OCI-LY7 (cell line): ENCODE data around the gene BLM.

ENCODE experiments used
- EZH2phosphoT487 ChIP-seq: fragments of 200-600 bp; sonication (generic); IDR thresholded peaks from 2 replicates; pipeline ENCODE4 v1.6.1; 2018; ENCODE audit warnings: low read depth, borderline replicate concordance, mild to moderate bottlenecking, mixed run types, antibody characterized with exemption, low read length, moderate library complexity, mixed read lengths
- TF ChIP-seq, protein P1 (sequence below): fragments of 200-600 bp; sonication (generic); conservative IDR thresholded peaks from 2 replicates; pipeline ENCODE4 v1.5.1; 2014; ENCODE audit warnings: mild to moderate bottlenecking, antibody characterized with exemption, low read length, moderate library complexity, mixed read lengths

DNA sequence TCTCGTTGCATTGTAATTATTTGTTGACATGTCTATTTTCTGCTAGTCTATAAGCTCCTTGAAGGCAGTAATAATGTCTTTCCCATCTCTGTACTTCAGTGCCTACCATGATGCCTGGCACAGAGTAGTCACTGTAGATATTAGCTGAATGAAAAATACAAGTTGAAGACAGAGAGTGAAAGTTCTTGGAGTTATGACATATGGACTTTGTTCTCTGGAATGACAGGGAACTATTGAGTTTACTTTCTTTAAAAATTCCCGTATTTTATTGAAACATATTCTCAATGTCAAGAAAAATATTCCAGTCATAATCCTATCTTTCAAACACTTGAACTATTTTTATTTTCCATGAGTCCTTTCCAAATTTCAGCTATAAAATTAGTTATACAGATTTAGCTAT, 3.0 kb downstream of the BLM start:
- no peak for TF ChIP-seq EZH2phosphoT487
- TF ChIP-seq, protein P1, sequence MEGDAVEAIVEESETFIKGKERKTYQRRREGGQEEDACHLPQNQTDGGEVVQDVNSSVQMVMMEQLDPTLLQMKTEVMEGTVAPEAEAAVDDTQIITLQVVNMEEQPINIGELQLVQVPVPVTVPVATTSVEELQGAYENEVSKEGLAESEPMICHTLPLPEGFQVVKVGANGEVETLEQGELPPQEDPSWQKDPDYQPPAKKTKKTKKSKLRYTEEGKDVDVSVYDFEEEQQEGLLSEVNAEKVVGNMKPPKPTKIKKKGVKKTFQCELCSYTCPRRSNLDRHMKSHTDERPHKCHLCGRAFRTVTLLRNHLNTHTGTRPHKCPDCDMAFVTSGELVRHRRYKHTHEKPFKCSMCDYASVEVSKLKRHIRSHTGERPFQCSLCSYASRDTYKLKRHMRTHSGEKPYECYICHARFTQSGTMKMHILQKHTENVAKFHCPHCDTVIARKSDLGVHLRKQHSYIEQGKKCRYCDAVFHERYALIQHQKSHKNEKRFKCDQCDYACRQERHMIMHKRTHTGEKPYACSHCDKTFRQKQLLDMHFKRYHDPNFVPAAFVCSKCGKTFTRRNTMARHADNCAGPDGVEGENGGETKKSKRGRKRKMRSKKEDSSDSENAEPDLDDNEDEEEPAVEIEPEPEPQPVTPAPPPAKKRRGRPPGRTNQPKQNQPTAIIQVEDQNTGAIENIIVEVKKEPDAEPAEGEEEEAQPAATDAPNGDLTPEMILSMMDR: no peak
